Gastrocnemius medialis (tissue), 4 donors: ENCODE data around the gene OR6S1.

Source experiments
- CTCF ChIP-seq, 5 experiments: fragments of 450-650 bp in 3 of 5; fragments of 200-600 bp in 2 of 5; sonication (generic) in 2 of 5; IDR thresholded peaks in 4 of 5; conservative IDR thresholded peaks in 1 of 5; 1 replicate in 4 of 5; 2 replicates in 1 of 5; pipeline ENCODE4 v1.5.1; 2016 to 2019; ENCODE audit warnings: antibody characterized with exemption in 5 of 5, mild to moderate bottlenecking in 3 of 5, moderate library complexity in 3 of 5
- POLR2A ChIP-seq, 2 donors: fragments of 450-650 bp; IDR thresholded peaks; one replicate each; pipeline ENCODE4 v1.6.1; 2017; ENCODE audit warnings: antibody characterized with exemption in 2 of 2, mild to moderate bottlenecking in 2 of 2, moderate library complexity in 2 of 2

DNA sequence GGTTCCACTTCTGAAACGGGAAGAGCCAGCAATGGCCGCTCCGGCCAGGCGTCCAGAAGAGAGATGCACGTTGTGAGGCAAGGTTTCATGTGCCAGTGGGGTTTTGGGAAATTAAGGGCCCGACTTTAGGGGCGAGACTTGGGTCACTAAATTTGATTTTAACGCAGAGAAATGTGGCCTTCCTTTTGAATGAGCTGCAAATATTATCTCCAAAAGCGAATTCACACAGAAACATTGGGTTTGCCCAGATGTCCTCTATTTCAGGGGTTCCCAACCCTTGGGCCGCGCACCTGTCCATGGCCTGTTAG is 40.6 kb upstream of the OR6S1 start:
- TF ChIP-seq CTCF (IDR thresholded peaks at IDR 0.05 in 4 of 5, conservative IDR thresholded peaks at IDR 0.05 in 1 of 5) = no peak
- no peak for TF ChIP-seq POLR2A (IDR thresholded peaks at IDR 0.05)
